ENCODE results near the gene DBT.

DNA sequence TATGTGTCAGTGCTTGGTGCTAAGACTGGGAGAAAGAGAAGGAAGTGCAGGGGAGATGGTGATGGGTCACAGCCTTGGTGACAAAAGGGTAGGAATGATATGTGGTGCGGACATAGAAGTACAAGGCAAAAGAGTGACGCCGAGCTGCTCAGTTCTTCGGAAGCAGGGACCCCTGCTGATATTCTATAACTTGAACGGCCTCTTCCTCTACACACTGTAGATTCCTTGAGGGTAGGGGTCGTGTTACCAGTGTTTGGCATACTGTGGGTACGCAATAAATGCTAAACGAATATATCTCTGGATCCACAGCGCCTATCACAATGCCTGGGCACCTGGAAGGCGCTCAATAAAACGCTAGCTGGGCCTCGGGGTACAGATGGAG is 488 bp downstream of the DBT start:
- TF ChIP-seq, protein P1, sequence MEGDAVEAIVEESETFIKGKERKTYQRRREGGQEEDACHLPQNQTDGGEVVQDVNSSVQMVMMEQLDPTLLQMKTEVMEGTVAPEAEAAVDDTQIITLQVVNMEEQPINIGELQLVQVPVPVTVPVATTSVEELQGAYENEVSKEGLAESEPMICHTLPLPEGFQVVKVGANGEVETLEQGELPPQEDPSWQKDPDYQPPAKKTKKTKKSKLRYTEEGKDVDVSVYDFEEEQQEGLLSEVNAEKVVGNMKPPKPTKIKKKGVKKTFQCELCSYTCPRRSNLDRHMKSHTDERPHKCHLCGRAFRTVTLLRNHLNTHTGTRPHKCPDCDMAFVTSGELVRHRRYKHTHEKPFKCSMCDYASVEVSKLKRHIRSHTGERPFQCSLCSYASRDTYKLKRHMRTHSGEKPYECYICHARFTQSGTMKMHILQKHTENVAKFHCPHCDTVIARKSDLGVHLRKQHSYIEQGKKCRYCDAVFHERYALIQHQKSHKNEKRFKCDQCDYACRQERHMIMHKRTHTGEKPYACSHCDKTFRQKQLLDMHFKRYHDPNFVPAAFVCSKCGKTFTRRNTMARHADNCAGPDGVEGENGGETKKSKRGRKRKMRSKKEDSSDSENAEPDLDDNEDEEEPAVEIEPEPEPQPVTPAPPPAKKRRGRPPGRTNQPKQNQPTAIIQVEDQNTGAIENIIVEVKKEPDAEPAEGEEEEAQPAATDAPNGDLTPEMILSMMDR (IDR thresholded peaks at IDR 0.05) = no peak
- TF ChIP-seq POLR2AphosphoS5 (IDR thresholded peaks at IDR 0.05) = no peak
